Loucy (cell line): Measurements from ENCODE around the gene ADM5.

Experiments
- H2AFZ ChIP-seq: fragments of 200-600 bp; sonication (generic); 2 replicates; pipeline ENCODE4 v1.6.0; 2016; ENCODE audit warnings: antibody characterized with exemption, mild to moderate bottlenecking, low read length, moderate library complexity
- H3F3A ChIP-seq: fragments of 200-600 bp; 2 replicates; pipeline ENCODE4 v1.6.0; 2016; ENCODE audit warnings: antibody characterized with exemption, low read depth, mild to moderate bottlenecking
- H3K27me3 ChIP-seq: fragments of 200-600 bp; sonication (generic); 2 replicates; pipeline ENCODE4 v1.6.1; 2014; ENCODE audit warnings: low read length, mild to moderate bottlenecking; ENCODE audit not compliant: insufficient read depth, poor library complexity, severe bottlenecking
- H3K36me3 ChIP-seq: fragments of 200-600 bp; sonication (generic); 2 replicates; pipeline ENCODE4 v1.6.1; 2016; ENCODE audit warnings: low read length; ENCODE audit not compliant: insufficient read depth
- H3K4me1 ChIP-seq: fragments of 200-600 bp; sonication (generic); 2 replicates; pipeline ENCODE4 v1.5.1; 2014; ENCODE audit warnings: low read length, mild to moderate bottlenecking; ENCODE audit not compliant: insufficient read depth, poor library complexity, severe bottlenecking
- H3K4me2 ChIP-seq: fragments of 200-600 bp; sonication (generic); 2 replicates; pipeline ENCODE4 v1.6.0; 2014; ENCODE audit warnings: antibody characterized with exemption, low read length, low read depth, mild to moderate bottlenecking; ENCODE audit not compliant: poor library complexity, severe bottlenecking
- H3K4me3 ChIP-seq: fragments of 200-600 bp; sonication (generic); 2 replicates; pipeline ENCODE4 v1.5.1; 2014; ENCODE audit warnings: low read length, mild to moderate bottlenecking, mixed read lengths; ENCODE audit not compliant: poor library complexity, severe bottlenecking
- H3K79me2 ChIP-seq: fragments of 200-600 bp; sonication (generic); 2 replicates; pipeline ENCODE4 v1.6.1; 2014; ENCODE audit warnings: low read length; ENCODE audit not compliant: insufficient read depth
- H3K9ac ChIP-seq: fragments of 200-600 bp; sonication (generic); 2 replicates; pipeline ENCODE4 v1.6.0; 2014; ENCODE audit warnings: mild to moderate bottlenecking, low read depth, low read length, moderate library complexity; ENCODE audit not compliant: poor library complexity, severe bottlenecking
- H3K9me2 ChIP-seq: fragments of 200-600 bp; sonication (generic); replicated peaks from 2 replicates; pipeline ENCODE4 v1.6.1; 2016; ENCODE audit warnings: low read depth, low read length, mixed read lengths
- H3K9me3 ChIP-seq: fragments of 200-600 bp; sonication (generic); 2 replicates; pipeline ENCODE4 v1.6.1; 2014; ENCODE audit warnings: mild to moderate bottlenecking, antibody characterized with exemption, low read length, low read depth; ENCODE audit not compliant: insufficient read depth
- H4K20me1 ChIP-seq: fragments of 200-600 bp; sonication (generic); 2 replicates; pipeline ENCODE4 v1.6.0; 2014; ENCODE audit warnings: antibody characterized with exemption, low read length, mild to moderate bottlenecking; ENCODE audit not compliant: insufficient read depth, poor library complexity, severe bottlenecking
- CTCF ChIP-seq: fragments of 200-600 bp; sonication (generic); conservative IDR thresholded peaks from 2 replicates; pipeline ENCODE4 v1.5.1; 2014; ENCODE audit warnings: mild to moderate bottlenecking, antibody characterized with exemption, low read length
- EZH2phosphoT487 ChIP-seq: fragments of 200-600 bp; IDR thresholded peaks from 2 replicates; pipeline ENCODE4 v1.6.1; 2018; ENCODE audit warnings: antibody characterized with exemption, mild to moderate bottlenecking, moderate library complexity, borderline replicate concordance

Gene ADM5

GRCh38 chr19:49666120-49666444 lies 23.3 kb upstream of the ADM5 start:
- H3K9me2 ChIP-seq, result no peaks in the 10 kb centered on the region
- TF ChIP-seq EZH2phosphoT487 (no peak), CTCF (peak; percentile 23)
- peaks cover 17% of the 10 kb centered on the region for H4K20me1 ChIP-seq
- no peaks in the 10 kb centered on the region for H3K27me3 ChIP-seq
- H3K4me2 ChIP-seq, result peak overlapping the region; percentile 93
- H3K4me3 ChIP-seq, result peak overlapping the region; percentile 97
- peak overlapping the region; percentile 91 for H3K9ac ChIP-seq
- peaks cover 19% of the 10 kb centered on the region; the same call in 1 of the 2 replicates for H3K36me3 ChIP-seq
- H3F3A ChIP-seq, result no peaks in the 10 kb centered on the region
- no peaks in the 10 kb centered on the region for H3K9me3 ChIP-seq
- peaks cover 42% of the 10 kb centered on the region for H3K79me2 ChIP-seq
- H2AFZ ChIP-seq, result peak overlapping the region; percentile 81
- H3K4me1 ChIP-seq, result peaks cover 21% of the 10 kb centered on the region

- no peak for TF ChIP-seq EZH2phosphoT487
- peak overlapping the region; percentile 93 for H3K4me2 ChIP-seq
- H3F3A ChIP-seq, result no peaks in the 10 kb centered on the region
- H3K9ac ChIP-seq, result peak overlapping the region; percentile 91
- no peaks in the 10 kb centered on the region for H3K27me3 ChIP-seq
- no peaks in the 10 kb centered on the region for H3K9me2 ChIP-seq
- no peaks in the 10 kb centered on the region for H3K9me3 ChIP-seq
- H2AFZ ChIP-seq, result no peak overlapping the region
- peaks cover 42% of the 10 kb centered on the region for H3K79me2 ChIP-seq
- peaks cover 21% of the 10 kb centered on the region for H3K4me1 ChIP-seq
- H3K4me3 ChIP-seq, result peak overlapping the region; percentile 97
- H3K36me3 ChIP-seq, result peaks cover 5% of the 10 kb centered on the region; the same call in 1 of the 2 replicates
- H4K20me1 ChIP-seq, result peaks cover 17% of the 10 kb centered on the region
Measured at GRCh38 chr19:49667473-49667872, 21.9 kb upstream of the ADM5 start.

GRCh38 chr19:49669516-49669915 lies 19.9 kb upstream of the ADM5 start:
- Histone ChIP-seq H4K20me1 (peaks cover 6% of the 10 kb centered on the region), H3K79me2 (peaks cover 23% of the 10 kb centered on the region), H3K36me3 (no peaks in the 10 kb centered on the region; the same call in 1 of the 2 replicates), H3K4me3 (no peak overlapping the region), H3K27me3 (no peaks in the 10 kb centered on the region), H3K9me3 (no peaks in the 10 kb centered on the region), H3F3A (no peaks in the 10 kb centered on the region), H3K4me1 (peaks cover 16% of the 10 kb centered on the region), H2AFZ (no peak overlapping the region), H3K9me2 (no peaks in the 10 kb centered on the region), H3K4me2 (no peak overlapping the region), H3K9ac (no peak overlapping the region)
- TF ChIP-seq EZH2phosphoT487 (no peak), CTCF (no peak)

- H3K9me2 ChIP-seq, result no peaks in the 10 kb centered on the region
- peaks cover 7% of the 10 kb centered on the region for H3K4me1 ChIP-seq
- peaks cover 2% of the 10 kb centered on the region for H3K27me3 ChIP-seq
- H3K9ac ChIP-seq, result no peak overlapping the region
- H3K79me2 ChIP-seq, result peaks cover 2% of the 10 kb centered on the region
- TF ChIP-seq EZH2phosphoT487, result no peak
- peak; percentile 86 for TF ChIP-seq CTCF
- no peaks in the 10 kb centered on the region for H3K9me3 ChIP-seq
- H2AFZ ChIP-seq, result no peak overlapping the region
- peaks cover 2% of the 10 kb centered on the region for H4K20me1 ChIP-seq
- peaks cover 3% of the 10 kb centered on the region; the same call in 1 of the 2 replicates for H3F3A ChIP-seq
- H3K4me2 ChIP-seq, result no peak overlapping the region
- H3K4me3 ChIP-seq, result no peak overlapping the region
- no peaks in the 10 kb centered on the region; the same call in 1 of the 2 replicates for H3K36me3 ChIP-seq
Measured at GRCh38 chr19:49672131-49672919, 17.1 kb upstream of the ADM5 start.
